ENCODE data around the gene DIO3.
A peak's percentile ranks its signal among the peaks of the same experiment; 100 is the strongest.

The DIO3 gene

GRCh38 chr14:101600336-101600890, 39.1 kb downstream of the DIO3 start:
- no peak for DNase-seq

GRCh38 chr14:101600891-101601605, 39.8 kb downstream of the DIO3 start:
- no peak for DNase-seq

- no peak for DNase-seq
These were observed 40.5 kb downstream of the DIO3 start for GRCh38 chr14:101601606-101602465.

- DNase-seq: no peak
These were observed 41.2 kb downstream of the DIO3 start for GRCh38 chr14:101602466-101602840.

DNA sequence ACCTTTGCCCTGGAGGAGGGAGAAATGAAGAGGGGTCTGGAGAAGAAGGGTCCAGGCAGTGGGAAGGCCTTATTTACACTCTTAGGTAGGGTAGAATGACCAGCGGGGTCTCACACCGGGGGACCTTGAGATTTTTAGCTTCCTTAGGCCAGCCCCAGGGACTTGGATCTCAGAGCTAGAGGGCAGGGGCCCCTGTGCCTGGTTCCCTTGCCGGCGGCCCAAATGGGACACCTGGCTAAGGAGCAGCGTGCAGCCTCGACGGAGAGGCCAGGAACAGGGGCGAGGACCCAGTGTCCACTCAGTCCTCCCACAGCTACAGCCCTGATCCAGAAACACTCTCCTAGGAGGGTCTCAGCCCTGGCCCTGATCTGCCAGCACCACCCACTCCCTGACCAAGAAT, 41.8 kb downstream of the DIO3 start:
- DNase-seq: no peak

- DNase-seq: no peak
These were observed 43.1 kb downstream of the DIO3 start for GRCh38 chr14:101604228-101604934.

DNA sequence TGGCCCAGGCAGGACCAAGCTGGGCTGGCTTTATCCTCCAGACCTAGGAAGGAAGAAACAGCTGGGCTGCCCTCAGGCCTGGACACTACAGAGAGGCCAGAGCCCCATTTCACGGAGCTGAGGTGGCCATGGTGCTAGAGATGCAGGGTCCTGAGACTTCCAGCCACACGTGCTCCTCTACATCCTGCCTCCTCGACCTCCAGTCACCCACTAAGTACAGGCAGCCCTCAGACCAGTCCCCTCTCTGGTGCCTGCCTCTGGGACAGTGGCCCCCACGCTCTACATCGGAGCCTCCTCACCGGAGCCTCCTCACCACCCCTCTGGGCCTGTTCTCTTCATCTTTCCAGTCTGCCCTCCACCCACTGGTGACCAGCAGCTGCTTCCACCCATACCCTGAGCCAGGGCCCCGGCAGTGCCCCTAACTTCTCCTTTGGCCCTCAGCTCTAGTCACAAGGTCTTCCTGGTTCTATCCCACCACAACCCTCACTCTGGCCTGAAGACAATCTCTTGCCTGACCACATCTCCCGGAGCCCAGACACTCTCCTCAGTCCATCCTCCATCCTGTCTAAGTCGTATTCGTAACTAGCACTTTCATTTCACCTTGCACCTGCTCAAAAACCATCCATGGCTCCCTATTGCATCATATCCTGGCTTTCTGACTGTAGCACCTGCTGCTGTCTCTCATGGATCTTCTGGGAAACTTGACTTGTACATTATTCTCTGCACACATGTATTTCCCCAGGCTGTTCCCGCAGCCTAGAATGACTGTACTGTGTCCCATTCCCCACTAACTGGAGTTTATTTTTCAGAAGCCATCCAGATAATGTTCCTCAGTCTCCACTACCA, 43.9 kb downstream of the DIO3 start:
- no peak for DNase-seq

DNA sequence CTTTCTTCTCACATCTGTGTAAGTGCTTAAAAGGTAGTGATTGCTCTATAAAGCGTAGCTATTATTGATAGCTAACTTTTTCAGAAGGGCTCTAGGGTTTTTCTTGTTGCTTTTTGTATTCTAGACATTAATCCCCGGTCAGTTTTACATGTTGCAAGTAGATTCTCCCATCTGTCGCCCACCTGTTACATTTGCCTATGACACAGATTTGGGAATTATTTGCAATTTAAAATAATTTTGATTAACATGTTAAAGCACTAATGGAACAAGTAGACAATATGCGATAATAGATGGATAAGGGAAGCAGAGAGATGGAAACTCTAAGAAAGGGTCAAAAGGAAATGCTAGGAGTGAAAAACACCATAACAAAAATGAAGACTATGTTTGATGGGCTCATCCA, 44.5 kb downstream of the DIO3 start:
- peak in 1 of 2 experiments; percentile 75 for DNase-seq

Measured in NCI-H524 (cell line).